Measurements from ENCODE around the gene RAET1G.
A peak's percentile ranks its signal among the peaks of the same experiment; 100 is the strongest.
"Not testable (repeated sequence)": the region's sequence is repeated elsewhere in the genome, so short reads cannot be mapped to it uniquely, and the experiment has no call there.

RAET1G gene

GRCh38 chr6:149903938-149904611 is 18.8 kb downstream of the RAET1G start:
- in situ Hi-C loops (cut with MboI; ENCODE audit: low pct_unique_long_range_greater_than_20kb, low sequenced_read_pairs): no loop called here
- no peak for DNase-seq

- in situ Hi-C loops (cut with MboI; ENCODE audit: low pct_unique_long_range_greater_than_20kb, low sequenced_read_pairs): no loop called here
- no peak for DNase-seq
Observed at GRCh38 chr6:149901444-149902140, 21.3 kb downstream of the RAET1G start.

DNA sequence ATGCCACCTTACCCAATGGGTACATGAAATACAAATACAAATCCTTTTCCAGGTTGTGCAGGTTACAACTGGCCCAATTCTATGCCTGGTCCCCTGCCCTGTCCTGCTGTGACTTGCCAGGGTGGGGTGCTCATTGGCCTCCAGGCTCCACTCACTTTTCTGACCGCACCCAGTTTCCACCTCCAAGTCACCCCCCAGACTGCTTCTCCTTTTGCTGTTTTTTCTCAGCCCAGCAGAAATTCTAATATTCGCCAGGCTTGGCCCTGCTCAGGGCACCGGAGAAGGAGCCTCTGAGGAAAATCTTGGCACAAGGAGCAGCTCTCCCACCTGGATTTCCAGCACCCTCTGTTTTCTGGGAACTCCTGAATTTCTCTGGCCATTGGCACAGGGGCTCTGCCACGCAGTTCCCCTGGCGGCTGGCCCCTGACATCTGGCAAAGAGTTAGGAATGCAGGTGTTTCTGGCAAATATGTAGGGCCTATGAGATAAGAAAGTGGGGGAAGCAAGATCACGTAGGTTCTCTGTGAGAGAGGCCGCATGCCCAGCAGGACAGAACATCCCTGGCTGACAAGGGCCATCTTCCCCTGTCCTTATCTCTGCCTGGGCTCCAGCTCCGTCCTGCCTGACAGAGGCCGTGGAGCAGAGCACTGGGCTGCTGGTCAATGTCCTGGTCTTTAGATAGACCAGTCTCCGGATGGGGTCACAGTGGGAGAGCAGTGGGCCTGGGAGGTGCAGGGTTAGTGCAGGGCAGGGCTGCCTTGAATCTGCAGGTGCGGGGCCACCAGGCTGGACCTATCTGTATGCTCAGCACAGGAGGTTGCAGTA is 22.1 kb downstream of the RAET1G start:
- DNase-seq: no peak
- in situ Hi-C loops (cut with MboI; ENCODE audit: low pct_unique_long_range_greater_than_20kb, low sequenced_read_pairs): no loop called here

- in situ Hi-C loops (cut with MboI; ENCODE audit: low pct_unique_long_range_greater_than_20kb, low sequenced_read_pairs): no loop called here
- DNase-seq: no peak
Observed at GRCh38 chr6:149899926-149900619, 22.8 kb downstream of the RAET1G start.

DNA sequence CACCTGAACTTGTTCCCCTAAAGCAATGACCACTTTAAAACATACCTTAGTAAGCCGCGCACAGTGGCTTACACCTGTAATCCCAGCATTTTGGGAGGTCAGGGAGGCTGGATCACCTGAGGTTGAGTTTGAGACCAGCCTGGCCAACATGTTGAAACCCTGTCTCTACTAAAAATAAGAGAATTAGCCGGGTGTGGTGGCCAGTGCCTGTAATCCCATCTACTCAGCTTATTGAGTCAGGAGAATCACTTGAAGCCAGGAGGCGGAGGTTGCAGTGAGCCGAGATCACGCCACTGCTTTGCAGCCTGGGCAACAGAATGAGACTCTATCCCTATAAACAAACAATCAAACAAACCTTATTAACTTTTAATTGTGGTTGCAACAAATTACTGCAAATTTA is 23.4 kb downstream of the RAET1G start:
- in situ Hi-C loops (cut with MboI; ENCODE audit: low pct_unique_long_range_greater_than_20kb, low sequenced_read_pairs): no loop called here
- no peak for DNase-seq

DNA sequence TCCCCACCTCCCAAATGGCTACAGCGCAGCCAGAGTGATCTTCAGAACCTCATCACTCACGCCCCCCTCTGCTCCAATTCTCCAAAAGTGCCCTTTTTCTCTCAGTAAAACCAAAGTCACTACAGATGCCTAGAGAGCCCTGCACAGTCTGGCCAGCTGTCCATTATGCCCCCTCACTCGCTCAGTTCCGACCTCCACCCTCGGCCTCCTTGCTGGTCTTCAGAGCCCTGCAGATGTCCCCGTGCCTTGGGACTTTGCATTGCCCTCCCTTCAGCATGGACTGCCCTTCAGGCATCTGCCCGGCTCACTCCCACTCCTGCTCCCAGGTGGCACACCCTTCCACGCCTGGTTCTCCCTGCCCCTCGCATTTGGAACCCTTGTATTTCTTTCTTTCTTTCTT is 24.0 kb downstream of the RAET1G start:
- DNase-seq: no peak
- in situ Hi-C loops (cut with MboI; ENCODE audit: low pct_unique_long_range_greater_than_20kb, low sequenced_read_pairs): no loop called here

GRCh38 chr6:149897855-149898744 is 24.8 kb downstream of the RAET1G start, which contains the start of gene RAET1E:
Gene RAET1E (minus strand): TSS chr6:149898113. CDS start chr6:149890901, 7,212 bp downstream.
- in situ Hi-C loops (cut with MboI; ENCODE audit: low pct_unique_long_range_greater_than_20kb, low sequenced_read_pairs): no loop called here
- DNase-seq: no peak

- in situ Hi-C loops (cut with MboI; ENCODE audit: low pct_unique_long_range_greater_than_20kb, low sequenced_read_pairs): no loop called here
- no peak for DNase-seq
Observed at GRCh38 chr6:149897015-149897697, 25.8 kb downstream of the RAET1G start.

DNA sequence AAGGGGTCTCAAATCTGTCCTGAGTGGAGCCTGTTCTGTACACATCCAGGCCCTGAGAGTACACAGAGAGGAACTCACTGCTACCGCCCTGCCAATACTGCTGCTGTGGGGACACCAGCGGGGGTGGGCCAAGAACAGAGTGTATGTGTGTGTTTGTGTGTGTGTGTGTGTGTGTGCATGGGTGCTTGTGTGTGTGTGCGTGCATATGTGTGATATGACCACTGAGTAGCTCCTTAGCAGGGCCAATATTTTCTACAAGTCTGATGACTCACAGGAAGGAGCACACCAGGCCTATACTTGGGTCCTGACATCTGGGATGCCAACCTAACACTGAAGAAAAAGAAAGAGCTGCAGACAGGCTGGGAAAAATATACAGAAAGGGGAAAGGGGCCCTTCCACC is 26.4 kb downstream of the RAET1G start:
- in situ Hi-C loops (cut with MboI; ENCODE audit: low pct_unique_long_range_greater_than_20kb, low sequenced_read_pairs): no loop called here
- DNase-seq: peak; percentile 25

- DNase-seq: peak; percentile 71
- in situ Hi-C loops (cut with MboI; ENCODE audit: low pct_unique_long_range_greater_than_20kb, low sequenced_read_pairs): no loop called here
Observed at GRCh38 chr6:149895833-149896271, 27.1 kb downstream of the RAET1G start.

DNA sequence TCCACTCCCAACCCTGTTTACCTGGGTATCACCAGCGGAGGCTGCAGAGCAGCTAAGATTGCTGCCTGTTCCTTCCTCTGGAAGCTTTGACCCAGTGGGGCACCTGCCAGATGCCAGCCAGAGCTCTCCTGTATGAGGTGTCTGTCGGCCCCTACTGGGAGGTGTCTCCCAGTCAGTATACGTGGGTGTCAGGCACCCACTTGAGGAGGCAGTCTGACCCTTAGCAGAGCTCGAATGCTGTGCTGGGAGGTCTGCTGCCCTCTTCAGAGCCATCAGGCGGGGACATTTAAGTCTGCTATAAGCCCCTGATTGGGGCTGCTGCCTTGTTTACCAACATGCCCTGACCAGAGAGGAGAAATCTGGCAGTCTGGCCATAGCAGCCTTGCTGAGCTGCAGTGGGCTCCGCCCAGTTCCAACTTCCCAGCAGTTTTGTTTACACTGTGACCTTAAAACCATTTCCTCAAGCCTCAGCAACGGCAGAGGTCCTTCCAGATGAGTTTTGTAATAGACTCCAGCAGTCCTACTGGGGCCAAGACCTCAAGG is 27.8 kb downstream of the RAET1G start:
- in situ Hi-C loops (cut with MboI; ENCODE audit: low pct_unique_long_range_greater_than_20kb, low sequenced_read_pairs): no loop called here
- peak; percentile 26 for DNase-seq

- in situ Hi-C loops (cut with MboI; ENCODE audit: low pct_unique_long_range_greater_than_20kb, low sequenced_read_pairs); DNase-seq: not testable (repeated sequence)
Observed at GRCh38 chr6:149891864-149892263, 31.1 kb downstream of the RAET1G start.

GRCh38 chr6:149891259-149891658 is 31.7 kb downstream of the RAET1G start:
- in situ Hi-C loops (cut with MboI; ENCODE audit: low pct_unique_long_range_greater_than_20kb, low sequenced_read_pairs): no loop called here
- no peak for DNase-seq

DNA sequence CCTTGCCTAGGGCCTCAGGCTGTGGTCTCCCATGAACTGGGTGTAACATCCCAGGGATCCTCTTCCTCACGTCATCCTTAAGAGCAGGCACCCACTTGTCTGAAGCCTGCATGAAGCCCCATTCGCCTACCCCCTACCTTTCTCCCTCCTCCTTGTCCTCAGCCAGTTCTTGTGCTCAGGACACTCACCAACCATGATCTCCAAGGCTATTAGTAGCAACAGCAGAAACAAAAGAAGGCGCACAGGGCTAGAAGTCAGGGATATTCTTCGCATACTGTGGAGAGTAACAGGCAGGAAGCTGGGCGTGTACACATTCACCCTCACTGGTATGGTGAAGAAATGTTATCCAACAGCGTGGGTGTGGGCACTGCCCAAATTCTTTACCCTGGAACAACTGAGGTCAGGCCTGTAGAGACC is 32.3 kb downstream of the RAET1G start:
- no peak for DNase-seq
- in situ Hi-C loops (cut with MboI; ENCODE audit: low pct_unique_long_range_greater_than_20kb, low sequenced_read_pairs): no loop called here

DNA sequence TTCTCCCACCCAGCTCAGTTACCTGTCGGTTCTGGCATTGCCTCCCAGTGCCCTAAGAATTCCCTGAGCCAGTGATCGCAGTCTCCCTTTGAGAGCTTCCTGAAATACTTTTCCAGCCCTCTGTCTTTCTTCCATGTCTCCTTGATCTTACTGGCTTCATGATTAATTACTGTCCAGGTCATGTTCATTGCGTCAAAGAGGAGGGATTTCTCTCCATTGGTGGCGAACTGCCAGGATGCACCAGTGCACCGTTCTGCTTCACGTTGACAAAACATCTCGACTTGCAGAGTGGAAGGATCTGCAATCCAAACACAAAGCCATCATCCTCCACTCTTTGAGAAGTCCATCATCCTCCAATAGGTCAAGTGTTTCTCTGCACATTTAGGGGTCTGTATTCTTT is 33.6 kb downstream of the RAET1G start:
- DNase-seq: no peak

GRCh38 chr6:149888659-149889058 is 34.3 kb downstream of the RAET1G start:
- peak; percentile 15 for DNase-seq
- in situ Hi-C loops (cut with MboI; ENCODE audit: low pct_unique_long_range_greater_than_20kb, low sequenced_read_pairs): no loop called here

More for the DNA sequence above, 33.6 kb downstream of the RAET1G start:
- in situ Hi-C loops (cut with MboI; ENCODE audit: low pct_unique_long_range_greater_than_20kb, low sequenced_read_pairs): no loop called here

DNA sequence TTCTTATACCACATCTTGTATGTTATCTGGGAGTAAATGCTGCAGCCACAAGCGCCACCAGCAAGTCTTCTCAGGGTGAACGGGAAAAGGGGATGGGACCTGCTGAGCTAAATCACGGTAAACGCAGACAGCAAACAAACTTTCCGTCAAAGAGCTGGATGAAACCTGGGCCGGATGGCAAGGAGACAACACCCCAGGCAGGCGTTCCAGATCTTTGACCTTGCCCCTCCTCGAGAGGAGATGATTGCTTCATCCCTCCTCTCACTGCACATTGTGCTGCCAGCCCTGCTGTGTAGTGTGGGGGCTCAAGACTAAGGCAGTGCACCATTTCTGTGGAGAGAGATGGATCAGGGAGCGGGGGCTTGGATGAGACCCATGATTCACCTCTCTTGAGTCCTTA is 34.8 kb downstream of the RAET1G start:
- no peak for DNase-seq
- in situ Hi-C loops (cut with MboI; ENCODE audit: low pct_unique_long_range_greater_than_20kb, low sequenced_read_pairs): no loop called here

- in situ Hi-C loops (cut with MboI; ENCODE audit: low pct_unique_long_range_greater_than_20kb, low sequenced_read_pairs): no loop called here
- no peak for DNase-seq
Observed at GRCh38 chr6:149887343-149887742, 35.6 kb downstream of the RAET1G start.

All from KBM-7 (cell line).